Endothelial cell of umbilical vein (primary cell): ENCODE results near the gene DNHD1.

ENCODE experiments used
- EZH2 ChIP-seq: IDR thresholded peaks from 2 replicates; pipeline ENCODE4 v1.6.1; 2012; ENCODE audit warnings: borderline replicate concordance, low read depth, mild to moderate bottlenecking, moderate library complexity, low read length, inconsistent platforms; ENCODE audit not compliant: severe bottlenecking
- POLR2A ChIP-seq: IDR thresholded peaks from 2 replicates; pipeline ENCODE4 v1.6.1; 2012; ENCODE audit warnings: low read depth, mild to moderate bottlenecking, control low read depth, low read length
- POLR2AphosphoS5 ChIP-seq: IDR thresholded peaks from 2 replicates; pipeline ENCODE4 v1.6.1; 2012; ENCODE audit warnings: low read depth, mild to moderate bottlenecking, control low read depth, low read length, moderate library complexity; ENCODE audit not compliant: insufficient read depth
- TF ChIP-seq, protein P1 (sequence below), 2 donors: IDR thresholded peaks; 1 replicate in 1 of 2; 2 replicates in 1 of 2; pipeline ENCODE4 v1.5.1; 2011; ENCODE audit warnings: low read length in 2 of 2, mild to moderate bottlenecking in 2 of 2, moderate library complexity in 2 of 2, control low read depth in 1 of 2, inconsistent platforms in 1 of 2, low read depth in 1 of 2; ENCODE audit not compliant: insufficient read depth in 1 of 2; ENCODE audit errors: extremely low read depth in 1 of 2
- TF ChIP-seq, protein P2 (sequence below): IDR thresholded peaks from 2 replicates; pipeline ENCODE4 v1.6.1; 2011; ENCODE audit not compliant: insufficient read depth, insufficient read length

GRCh38 chr11:6563121-6563619 lies 66.1 kb downstream of the DNHD1 start:
- TF ChIP-seq POLR2A (no peak), POLR2AphosphoS5 (no peak), EZH2 (no peak)
- TF ChIP-seq, protein P1, sequence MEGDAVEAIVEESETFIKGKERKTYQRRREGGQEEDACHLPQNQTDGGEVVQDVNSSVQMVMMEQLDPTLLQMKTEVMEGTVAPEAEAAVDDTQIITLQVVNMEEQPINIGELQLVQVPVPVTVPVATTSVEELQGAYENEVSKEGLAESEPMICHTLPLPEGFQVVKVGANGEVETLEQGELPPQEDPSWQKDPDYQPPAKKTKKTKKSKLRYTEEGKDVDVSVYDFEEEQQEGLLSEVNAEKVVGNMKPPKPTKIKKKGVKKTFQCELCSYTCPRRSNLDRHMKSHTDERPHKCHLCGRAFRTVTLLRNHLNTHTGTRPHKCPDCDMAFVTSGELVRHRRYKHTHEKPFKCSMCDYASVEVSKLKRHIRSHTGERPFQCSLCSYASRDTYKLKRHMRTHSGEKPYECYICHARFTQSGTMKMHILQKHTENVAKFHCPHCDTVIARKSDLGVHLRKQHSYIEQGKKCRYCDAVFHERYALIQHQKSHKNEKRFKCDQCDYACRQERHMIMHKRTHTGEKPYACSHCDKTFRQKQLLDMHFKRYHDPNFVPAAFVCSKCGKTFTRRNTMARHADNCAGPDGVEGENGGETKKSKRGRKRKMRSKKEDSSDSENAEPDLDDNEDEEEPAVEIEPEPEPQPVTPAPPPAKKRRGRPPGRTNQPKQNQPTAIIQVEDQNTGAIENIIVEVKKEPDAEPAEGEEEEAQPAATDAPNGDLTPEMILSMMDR (IDR thresholded peaks at IDR 0.05; ENCODE audit: extremely low read depth in 1 of 2, insufficient read depth in 1 of 2, low read depth in 1 of 2, low read length in 2 of 2) = no peak
- TF ChIP-seq, protein P2, sequence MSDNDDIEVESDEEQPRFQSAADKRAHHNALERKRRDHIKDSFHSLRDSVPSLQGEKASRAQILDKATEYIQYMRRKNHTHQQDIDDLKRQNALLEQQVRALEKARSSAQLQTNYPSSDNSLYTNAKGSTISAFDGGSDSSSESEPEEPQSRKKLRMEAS = no peak
